Activated CD8-positive, alpha-beta T cell treated with anti-CD3 and anti-CD28 coated beads, Interleukin-2, amount 10 ng/mL, durations not matched to agents 7 days and 5 days (primary cell): ENCODE results near the gene TGFB1. TPM values are rescaled to one million over a fixed set of nuclear protein-coding genes. Genes with fewer than 3 reads are reported as not detected.
"Not testable (repeated sequence)": the region's sequence is repeated elsewhere in the genome, so short reads cannot be mapped to it uniquely, and the experiment has no call there.

Source experiments
- ATAC-seq: fragments of 150-1000 bp; cut with Tn5 transposase; one replicate; pipeline ENCODE4 v1.10.0; 2021; ENCODE audit warnings: moderate library complexity
- CTCF ChIA-PET: fragments of 350-600 bp; sonication (Branson Sonifier 250); formaldehyde crosslinking; loops from one replicate; lab custom pipeline; 2021; ENCODE audit warnings: antibody characterized with exemption; lab: Charles Lee
- POLR2A ChIA-PET: fragments of 350-600 bp; sonication (Branson Sonifier 250); formaldehyde crosslinking; loops from one replicate; lab custom pipeline; 2021; ENCODE audit warnings: antibody characterized with exemption; lab: Charles Lee
- DNase-seq: peaks from one replicate; pipeline ENCODE4 v3.0.0-alpha.2; 2020
- H3K27ac Mint-ChIP-seq: one replicate; pipeline ENCODE4 v1.8.0; 2021; ENCODE audit warnings: mild to moderate bottlenecking, mixed read lengths
- H3K27me3 Mint-ChIP-seq: one replicate; pipeline ENCODE4 v1.8.0; 2021; ENCODE audit warnings: low read depth, mixed read lengths
- H3K36me3 Mint-ChIP-seq: one replicate; pipeline ENCODE4 v1.8.0; 2021; ENCODE audit warnings: low read depth, mixed read lengths
- H3K4me1 Mint-ChIP-seq: one replicate; pipeline ENCODE4 v1.8.0; 2021; ENCODE audit warnings: low read depth, mixed read lengths
- H3K4me3 Mint-ChIP-seq: one replicate; pipeline ENCODE4 v1.8.0; 2021; ENCODE audit warnings: mild to moderate bottlenecking, mixed read lengths
- H3K9me3 Mint-ChIP-seq: one replicate; pipeline ENCODE4 v1.8.0; 2022; ENCODE audit warnings: mixed read lengths; ENCODE audit not compliant: insufficient read depth
- total RNA-seq, 2 experiments: library from RNA; stranded (reverse); gene quantifications; one replicate each; pipeline ENCODE4 v1.2.3, GENCODE V29; 2021

TGFB1 gene
- total RNA-seq, 2 experiments from 2014 or later = 210 to 231 TPM

DNA sequence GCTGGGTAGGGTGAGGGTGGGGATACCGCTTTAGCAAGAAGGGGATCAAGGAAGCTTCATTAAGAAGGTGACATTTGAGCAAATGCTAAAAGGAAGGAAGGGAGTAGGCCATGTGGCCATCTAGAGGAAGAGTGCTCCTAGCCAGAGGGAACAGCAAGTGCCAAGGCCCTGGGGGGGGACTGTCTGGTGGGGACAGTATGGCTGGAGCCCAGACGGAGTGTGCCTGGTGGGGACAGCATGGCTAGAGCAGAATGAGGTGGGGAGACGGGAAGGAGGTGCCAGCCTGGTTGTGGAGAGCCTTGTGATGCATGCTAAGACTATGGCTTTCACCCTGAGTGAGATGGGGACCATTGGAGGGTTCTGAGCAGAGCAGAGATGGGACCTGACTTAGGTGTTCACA is 2.1 kb upstream of the TGFB1 start:
- Mint-ChIP-seq H3K36me3 (peaks cover 37% of the 10 kb centered on the region), H3K27me3 (no peaks in the 10 kb centered on the region), H3K4me3 (peak overlapping the region; percentile 64), H3K9me3 (no peaks in the 10 kb centered on the region), H3K4me1 (peaks cover 59% of the 10 kb centered on the region), H3K27ac (peak overlapping the region; percentile 95)
- ATAC-seq = no peak
- POLR2A ChIA-PET = interaction anchor here (0.6 to 2.7 kb wide), 4 partner anchors 8 to 92 kb away, joined by 3 to 12 read pairs (median 7); partner anchors contain the start of genes B9D2 and HNRNPUL1
- CTCF ChIA-PET = interaction anchor here (0.9 to 2.6 kb wide), 9 partner anchors 9 to 75 kb away, joined by 3 to 35 read pairs (median 3); partner anchors contain the start of gene B9D2
- no peak for DNase-seq

DNA sequence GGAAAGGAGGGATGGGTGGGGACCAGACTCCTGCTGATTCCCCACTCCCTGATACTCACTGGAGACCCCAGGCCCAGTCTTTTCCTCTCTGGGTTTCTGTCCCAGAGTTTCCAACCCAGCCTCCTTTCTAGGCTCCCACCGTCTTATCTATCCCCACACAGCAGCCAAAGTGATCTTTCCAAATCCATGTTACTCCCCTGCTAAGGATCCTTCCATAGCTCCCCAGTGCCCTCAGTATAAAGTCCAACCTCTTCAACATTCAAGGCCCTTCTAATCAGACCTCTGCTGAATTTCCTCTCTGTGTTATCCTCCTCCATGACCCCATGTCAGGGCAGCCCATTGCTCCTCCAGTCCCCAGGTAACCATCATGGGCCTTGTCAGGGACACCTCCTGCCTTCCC is 1.3 kb upstream of the TGFB1 start:
- Mint-ChIP-seq H3K4me1 (peaks cover 57% of the 10 kb centered on the region), H3K27ac (peak overlapping the region; percentile 95), H3K9me3 (no peaks in the 10 kb centered on the region), H3K27me3 (no peaks in the 10 kb centered on the region), H3K4me3 (peak overlapping the region; percentile 64), H3K36me3 (peaks cover 41% of the 10 kb centered on the region)
- POLR2A ChIA-PET = interaction anchor here (1.0 to 2.7 kb wide), 2 partner anchors 9 to 91 kb away, joined by 4 to 12 read pairs; partner anchors contain the start of genes B9D2 and HNRNPUL1
- CTCF ChIA-PET = interaction anchor here (1.1 to 2.6 kb wide), 6 partner anchors 10 to 76 kb away, joined by 3 to 35 read pairs (median 4); partner anchors contain the start of gene B9D2
- no peak for ATAC-seq
- DNase-seq = no peak

DNA sequence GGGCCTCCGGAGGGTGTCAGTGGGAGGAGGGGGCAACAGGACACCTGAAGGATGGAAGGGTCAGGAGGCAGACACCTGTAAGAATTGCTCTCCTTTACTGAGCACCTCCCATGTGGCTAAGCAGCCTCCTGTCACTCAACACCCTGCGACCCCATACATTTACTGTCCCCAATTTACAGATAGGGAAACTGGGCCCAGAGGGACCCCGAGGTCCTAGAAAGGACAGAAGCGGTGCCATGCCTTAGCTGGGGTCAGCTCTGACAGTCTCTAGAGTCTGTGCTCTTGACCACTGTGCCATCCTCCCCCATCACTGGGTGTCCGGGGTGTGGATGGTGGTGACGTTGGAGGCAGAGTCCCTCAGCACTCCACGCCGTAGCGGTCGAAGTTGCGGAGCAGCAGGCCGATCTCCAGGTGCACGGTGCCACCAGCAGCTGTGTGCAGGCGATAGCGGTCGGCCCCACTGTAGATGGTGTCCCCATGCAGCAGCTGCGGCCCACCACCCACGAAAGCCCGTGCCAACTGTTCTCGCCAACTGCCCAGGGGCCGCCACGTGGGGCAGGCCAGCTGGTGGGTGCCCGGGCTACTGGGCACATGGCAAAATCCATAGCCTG is 726 bp upstream of the TGFB1 start:
- CTCF ChIA-PET = interaction anchor here (1.7 to 2.6 kb wide), 2 partner anchors 10 to 48 kb away, joined by 6 to 35 read pairs; partner anchors contain the start of gene B9D2
- Mint-ChIP-seq H3K27ac (peak overlapping the region; percentile 86), H3K36me3 (peaks cover 44% of the 10 kb centered on the region), H3K4me3 (peak overlapping the region; percentile 75), H3K4me1 (peaks cover 59% of the 10 kb centered on the region), H3K27me3 (no peaks in the 10 kb centered on the region), H3K9me3 (no peaks in the 10 kb centered on the region)
- POLR2A ChIA-PET = interaction anchor here (2.7 kb wide), 1 partner anchor 10 kb away, joined by 12 read pairs; the partner anchor contains the start of gene B9D2
- no peak for DNase-seq
- no peak for ATAC-seq

DNA sequence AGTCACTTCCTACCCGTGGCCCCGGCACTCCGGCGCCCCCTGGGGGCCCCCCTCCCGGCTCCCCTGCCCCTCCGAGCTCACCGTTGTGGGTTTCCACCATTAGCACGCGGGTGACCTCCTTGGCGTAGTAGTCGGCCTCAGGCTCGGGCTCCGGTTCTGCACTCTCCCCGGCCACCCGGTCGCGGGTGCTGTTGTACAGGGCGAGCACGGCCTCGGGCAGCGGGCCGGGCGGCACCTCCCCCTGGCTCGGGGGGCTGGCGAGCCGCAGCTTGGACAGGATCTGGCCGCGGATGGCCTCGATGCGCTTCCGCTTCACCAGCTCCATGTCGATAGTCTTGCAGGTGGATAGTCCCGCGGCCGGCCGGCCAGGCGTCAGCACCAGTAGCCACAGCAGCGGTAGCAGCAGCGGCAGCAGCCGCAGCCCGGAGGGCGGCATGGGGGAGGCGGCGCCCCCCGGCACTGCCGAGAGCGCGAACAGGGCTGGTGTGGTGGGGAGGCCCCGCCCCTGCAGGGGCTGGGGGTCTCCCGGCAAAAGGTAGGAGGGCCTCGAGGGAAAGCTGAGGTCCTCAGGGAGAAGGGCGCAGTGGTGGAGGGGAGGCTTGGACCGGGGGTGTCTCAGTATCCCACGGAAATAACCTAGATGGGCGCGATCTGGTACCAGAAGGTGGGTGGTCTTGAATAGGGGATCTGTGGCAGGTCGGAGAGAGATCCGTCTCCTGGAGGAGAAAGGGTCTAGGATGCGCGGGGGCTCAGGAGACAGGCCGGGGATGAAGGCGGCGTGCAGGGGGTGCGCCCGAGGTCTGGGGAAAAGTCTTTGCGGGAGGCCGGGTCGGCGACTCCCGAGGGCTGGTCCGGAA is 885 bp downstream of the TGFB1 start:
- ATAC-seq (peak; percentile 12), DNase-seq (peak; percentile 85)
- Mint-ChIP-seq H3K27me3 (no peaks in the 10 kb centered on the region), H3K9me3 (no peaks in the 10 kb centered on the region), H3K36me3 (peaks cover 57% of the 10 kb centered on the region), H3K27ac (peak overlapping the region; percentile 98), H3K4me1 (peaks cover 64% of the 10 kb centered on the region), H3K4me3 (peak overlapping the region; percentile 90)
- CTCF ChIA-PET = interaction anchor here (0.6 to 3.2 kb wide), 14 partner anchors 11 to 90 kb away, joined by 3 to 31 read pairs (median 4); partner anchors contain the start of genes B9D2, CCDC97, DMAC2 and HNRNPUL1
- POLR2A ChIA-PET = interaction anchor here (0.6 to 3.1 kb wide), 9 partner anchors 11 to 150 kb away, joined by 3 to 27 read pairs (median 6); partner anchors contain the start of gene B9D2

DNA sequence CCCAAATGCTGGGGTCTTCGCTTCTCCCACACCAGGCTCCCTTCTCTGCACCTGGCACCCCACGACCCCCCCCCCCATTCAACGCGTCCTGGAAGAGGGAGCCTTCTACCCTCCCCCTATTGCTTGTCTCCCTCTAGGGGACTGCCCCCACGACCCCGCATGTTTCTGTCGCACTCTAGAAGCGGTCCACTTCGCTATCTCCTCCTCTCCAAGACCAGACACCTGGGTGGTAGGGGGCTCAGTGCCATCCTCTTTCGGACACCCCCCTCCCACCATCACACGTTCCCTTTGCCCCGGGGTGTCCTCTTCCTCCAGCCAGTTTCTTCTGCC is 1.5 kb downstream of the TGFB1 start:
- POLR2A ChIA-PET = interaction anchor here (0.6 to 3.1 kb wide), 9 partner anchors 11 to 149 kb away, joined by 3 to 27 read pairs (median 6); partner anchors contain the start of gene B9D2
- ATAC-seq (no peak), DNase-seq (no peak)
- Mint-ChIP-seq H3K27me3 (no peaks in the 10 kb centered on the region), H3K9me3 (no peaks in the 10 kb centered on the region), H3K4me3 (peak overlapping the region; percentile 90), H3K27ac (peak overlapping the region; percentile 98), H3K36me3 (peaks cover 61% of the 10 kb centered on the region), H3K4me1 (peaks cover 58% of the 10 kb centered on the region)
- CTCF ChIA-PET = interaction anchor here (0.6 to 3.2 kb wide), 13 partner anchors 9 to 89 kb away, joined by 3 to 31 read pairs (median 6); partner anchors contain the start of genes B9D2, CCDC97, DMAC2 and HNRNPUL1

DNA sequence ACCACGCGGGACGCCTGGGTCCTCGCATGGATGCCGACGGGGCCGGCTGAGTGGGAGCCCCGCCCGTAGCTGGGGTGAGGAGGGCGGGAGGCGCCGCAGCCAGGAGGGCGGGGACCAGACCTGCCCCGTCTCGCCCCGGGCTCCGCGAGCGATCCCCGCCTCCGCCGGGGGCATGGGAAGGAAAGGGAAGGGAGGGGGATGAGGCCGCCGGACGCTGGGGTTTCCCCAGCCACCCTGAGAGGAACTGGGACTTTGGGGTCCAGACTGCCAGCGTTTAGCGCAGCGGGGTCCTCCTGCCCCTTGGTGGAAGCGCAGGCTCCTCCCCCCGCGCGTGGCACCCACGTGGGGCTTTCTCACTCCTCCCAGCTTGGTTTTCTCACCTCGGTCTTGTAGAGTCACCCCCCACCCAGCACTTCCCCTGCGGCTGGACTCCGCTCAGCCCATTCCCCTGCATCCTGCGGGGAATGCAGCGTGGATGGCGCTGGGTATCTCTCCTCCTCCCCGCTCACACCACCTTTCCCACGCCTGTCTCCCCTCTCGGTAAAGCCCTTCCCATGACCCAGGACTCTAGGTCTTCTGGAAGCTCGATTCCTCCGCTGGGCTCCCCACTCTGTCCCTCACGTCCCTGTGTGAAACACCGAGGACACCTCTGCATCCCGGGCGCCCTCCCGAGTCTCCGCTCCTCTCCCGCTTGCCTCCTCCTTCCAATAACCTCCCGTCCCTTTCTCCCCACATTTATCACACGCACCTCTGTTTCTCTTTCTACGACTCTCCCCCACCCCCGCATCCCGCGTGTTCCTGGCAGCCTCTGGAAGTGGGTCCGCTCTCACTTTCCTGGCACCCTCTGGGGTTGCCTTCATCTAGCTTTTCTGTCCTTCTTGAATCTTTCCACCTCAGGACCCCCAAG is 2.1 kb downstream of the TGFB1 start:
- ChIA-PET CTCF (interaction anchor here (0.6 to 3.2 kb wide), 17 partner anchors 9 to 247 kb away, joined by 3 to 31 read pairs (median 4); partner anchors contain the start of genes B9D2, CCDC97, DMAC2 and HNRNPUL1), POLR2A (interaction anchor here (0.6 to 3.1 kb wide), 13 partner anchors 10 to 148 kb away, joined by 3 to 27 read pairs (median 4); partner anchors contain the start of genes B9D2 and CCDC97)
- peaks cover 51% of the 10 kb centered on the region for H3K4me1 Mint-ChIP-seq
- H3K9me3 Mint-ChIP-seq = no peaks in the 10 kb centered on the region
- ATAC-seq (peak; percentile 60), DNase-seq (peak; percentile 89)
- no peaks in the 10 kb centered on the region for H3K27me3 Mint-ChIP-seq
- H3K36me3 Mint-ChIP-seq = peaks cover 58% of the 10 kb centered on the region
- peak overlapping the region; percentile 98 for H3K27ac Mint-ChIP-seq
- H3K4me3 Mint-ChIP-seq = peak overlapping the region; percentile 90

DNA sequence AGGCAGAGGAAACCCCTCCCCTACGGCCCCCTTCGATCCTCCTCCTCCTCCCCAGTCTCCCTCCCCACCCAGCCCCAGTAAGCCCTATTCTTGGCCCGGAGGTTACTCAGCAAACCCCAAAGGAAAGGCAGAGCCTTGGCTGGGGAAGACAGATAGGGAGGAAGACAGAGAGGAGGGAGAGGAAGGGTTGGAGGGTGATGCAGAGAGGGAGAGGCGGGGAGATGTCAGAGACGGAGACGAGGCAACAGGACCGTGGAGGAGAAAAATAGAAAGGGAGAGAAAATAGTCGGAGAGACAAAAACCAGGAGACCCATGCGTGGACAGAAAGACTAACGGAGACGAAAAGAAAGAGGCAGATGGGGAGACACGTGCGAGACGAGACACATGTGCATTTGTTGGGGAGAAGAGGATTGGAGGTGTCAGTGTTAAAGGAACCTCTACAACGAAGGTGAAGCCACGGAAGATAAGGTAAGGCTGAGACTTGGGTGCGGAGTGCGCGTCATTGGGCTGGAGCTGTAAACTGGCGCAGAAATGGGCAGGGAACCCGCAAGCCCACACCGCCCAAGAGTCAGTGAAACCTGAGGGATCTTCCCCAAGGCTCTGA is 2.9 kb downstream of the TGFB1 start:
- no peaks in the 10 kb centered on the region for H3K27me3 Mint-ChIP-seq

DNA sequence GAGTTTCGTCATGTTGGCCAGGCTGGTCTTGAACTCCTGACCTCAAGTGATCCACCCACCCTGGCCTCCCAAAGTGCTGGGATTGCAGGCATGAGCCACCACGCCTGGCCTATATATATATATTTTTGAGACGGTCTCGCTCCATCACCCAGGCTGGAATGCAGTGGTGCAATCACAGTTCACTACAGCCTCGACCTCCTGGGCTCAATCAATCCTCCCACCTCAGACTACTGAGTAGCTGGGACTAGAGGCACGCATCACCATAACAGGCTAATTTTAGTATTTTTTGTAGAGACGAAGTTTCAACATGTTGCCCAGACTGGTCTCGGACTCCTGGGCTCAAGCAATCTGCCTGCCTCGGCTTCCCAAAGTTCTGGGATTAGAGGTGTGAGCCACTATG is 6.8 kb downstream of the TGFB1 start:
- H3K4me3 Mint-ChIP-seq, H3K9me3 Mint-ChIP-seq, H3K27me3 Mint-ChIP-seq, ATAC-seq, DNase-seq, H3K27ac Mint-ChIP-seq: not testable (repeated sequence)
- Mint-ChIP-seq H3K36me3 (peaks cover 73% of the 10 kb centered on the region), H3K4me1 (peaks cover 61% of the 10 kb centered on the region)
- CTCF ChIA-PET = interaction anchor here (1.2 kb wide), 1 partner anchor 38 kb away, joined by 3 read pairs; no protein-coding TSS in a partner anchor
- POLR2A ChIA-PET = interaction anchor here (0.7 to 1.5 kb wide), 2 partner anchors 20 to 64 kb away, joined by 3 to 4 read pairs; no protein-coding TSS in a partner anchor

More for the DNA sequence above, 2.9 kb downstream of the TGFB1 start:
- CTCF ChIA-PET = interaction anchor here (0.6 to 3.2 kb wide), 9 partner anchors 8 to 246 kb away, joined by 3 to 31 read pairs (median 3); partner anchors contain the start of genes B9D2 and HNRNPUL1
- Mint-ChIP-seq H3K36me3 (peaks cover 59% of the 10 kb centered on the region), H3K9me3 (no peaks in the 10 kb centered on the region), H3K27ac (peak overlapping the region; percentile 98), H3K4me1 (peaks cover 47% of the 10 kb centered on the region), H3K4me3 (peak overlapping the region; percentile 90)
- no peak for DNase-seq
- ATAC-seq = no peak
- POLR2A ChIA-PET = interaction anchor here (0.7 to 3.1 kb wide), 8 partner anchors 13 to 88 kb away, joined by 3 to 27 read pairs (median 6); partner anchors contain the start of genes B9D2 and CCDC97

DNA sequence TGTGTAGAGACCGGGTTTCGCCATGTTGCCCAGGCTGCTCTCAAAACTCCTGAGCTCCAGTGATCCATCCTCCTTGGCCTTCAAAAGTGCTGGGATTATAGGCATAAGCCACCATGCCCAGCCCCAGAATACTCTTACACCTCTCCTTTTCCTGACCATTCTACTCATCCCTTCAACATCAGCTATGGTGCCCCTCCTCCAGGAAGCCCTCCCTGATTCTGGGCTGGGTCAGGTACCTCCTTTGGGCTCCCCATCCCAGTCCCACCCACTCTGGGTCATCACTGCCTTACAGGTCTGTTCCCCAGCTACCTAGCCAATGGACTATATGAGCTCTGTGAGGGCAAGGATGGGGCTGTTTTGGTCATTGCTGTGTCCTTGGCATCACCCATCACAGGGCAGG is 9.6 kb downstream of the TGFB1 start:
- Mint-ChIP-seq H3K9me3 (no peaks in the 10 kb centered on the region), H3K27ac (peak overlapping the region; percentile 60), H3K4me3 (no peak overlapping the region), H3K36me3 (peaks cover 71% of the 10 kb centered on the region), H3K4me1 (peaks cover 61% of the 10 kb centered on the region), H3K27me3 (no peaks in the 10 kb centered on the region)
- no peak for DNase-seq
- ChIA-PET CTCF (no interaction called here), POLR2A (interaction anchor here (0.6 kb wide), 1 partner anchor 21 kb away, joined by 3 read pairs; no protein-coding TSS in a partner anchor)
- no peak for ATAC-seq
